Measurements from ENCODE around the gene ZCCHC14.
"Not testable (repeated sequence)": the region's sequence is repeated elsewhere in the genome, so short reads cannot be mapped to it uniquely, and the experiment has no call there.

The ZCCHC14 gene

GRCh38 chr16:87477209-87477981, 15.4 kb downstream of the ZCCHC14 start:
- DNase-seq (ENCODE audit: low read depth), result not testable (repeated sequence)

- no peak for DNase-seq (ENCODE audit: low read depth)
These were observed 18.2 kb downstream of the ZCCHC14 start for GRCh38 chr16:87474566-87474996.

DNA sequence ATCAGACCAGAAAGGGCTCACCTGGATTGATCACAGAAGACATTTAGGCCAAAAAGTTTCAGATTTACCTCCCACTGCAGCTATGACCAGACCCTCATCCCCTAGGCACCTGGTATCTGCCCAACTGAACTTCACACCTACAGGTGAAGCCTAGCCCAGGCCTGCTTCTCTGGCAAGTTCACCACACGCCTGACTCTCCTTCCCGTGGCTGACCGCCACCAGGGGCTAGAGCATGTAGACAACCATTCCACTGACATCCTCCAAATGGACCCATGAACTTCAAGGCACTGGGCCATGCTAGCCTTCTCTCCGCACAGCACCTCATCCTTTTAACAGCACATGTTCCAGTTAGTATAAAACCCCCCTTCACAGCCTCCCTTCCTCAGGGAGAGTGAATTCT, 18.8 kb downstream of the ZCCHC14 start:
- no peak for DNase-seq (ENCODE audit: low read depth)

GRCh38 chr16:87472935-87473334, 19.9 kb downstream of the ZCCHC14 start:
- no peak for DNase-seq (ENCODE audit: low read depth)

DNA sequence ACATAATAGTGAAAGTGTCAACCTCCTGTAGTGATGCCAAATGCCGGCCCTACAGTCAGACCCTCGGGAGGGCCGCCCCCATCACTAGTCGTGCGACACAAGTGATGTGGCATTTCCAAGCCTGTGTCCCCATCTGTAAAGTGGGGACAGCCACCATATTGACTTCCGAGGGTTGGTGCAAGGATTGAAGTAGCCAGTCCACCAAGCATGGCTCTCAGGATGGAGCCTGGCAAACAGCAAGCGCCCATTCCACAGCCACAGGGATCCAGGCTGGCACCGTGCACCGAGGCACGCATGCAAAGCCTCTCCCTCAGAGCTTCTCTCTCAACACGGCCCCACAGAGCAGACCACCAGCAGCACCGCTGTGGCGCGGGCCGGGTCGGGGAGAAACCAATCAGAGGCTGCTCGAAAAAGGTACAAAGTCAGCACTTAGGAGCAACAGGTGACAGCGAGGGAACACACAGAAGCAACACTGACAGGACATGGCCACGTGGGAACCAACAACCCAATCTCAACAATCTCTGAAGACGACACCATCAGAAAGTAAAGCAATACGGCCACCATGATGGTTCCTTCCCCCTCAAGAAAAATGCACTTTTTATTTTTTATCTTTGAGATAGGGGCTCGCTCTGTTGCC, 20.6 kb downstream of the ZCCHC14 start:
- no peak for DNase-seq (ENCODE audit: low read depth)

- no peak for DNase-seq (ENCODE audit: low read depth)
These were observed 21.3 kb downstream of the ZCCHC14 start for GRCh38 chr16:87471278-87472141.

DNA sequence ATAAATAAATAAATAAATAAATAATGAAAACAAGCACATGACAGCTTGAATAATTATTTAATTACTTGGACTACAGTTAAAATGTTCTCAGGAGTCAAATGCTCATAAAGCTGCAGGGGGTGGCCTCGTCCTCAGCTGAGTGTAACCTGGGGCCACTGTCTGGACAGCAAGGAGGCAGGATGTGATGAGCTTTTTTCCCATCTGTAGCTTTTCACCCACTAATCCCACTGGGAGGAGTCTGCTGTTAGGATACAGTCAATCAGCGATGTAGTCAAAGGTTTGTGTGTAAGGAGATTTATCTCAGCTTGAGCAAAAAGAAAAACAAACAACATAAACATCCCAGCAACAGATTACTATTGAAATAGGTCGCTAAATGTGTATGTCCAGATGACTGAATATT, 22.5 kb downstream of the ZCCHC14 start:
- DNase-seq (ENCODE audit: low read depth), result no peak

- DNase-seq (ENCODE audit: low read depth), result no peak
These were observed 23.7 kb downstream of the ZCCHC14 start for GRCh38 chr16:87469169-87469568.

- no peak for DNase-seq (ENCODE audit: low read depth)
These were observed 24.3 kb downstream of the ZCCHC14 start for GRCh38 chr16:87468550-87468949.

DNA sequence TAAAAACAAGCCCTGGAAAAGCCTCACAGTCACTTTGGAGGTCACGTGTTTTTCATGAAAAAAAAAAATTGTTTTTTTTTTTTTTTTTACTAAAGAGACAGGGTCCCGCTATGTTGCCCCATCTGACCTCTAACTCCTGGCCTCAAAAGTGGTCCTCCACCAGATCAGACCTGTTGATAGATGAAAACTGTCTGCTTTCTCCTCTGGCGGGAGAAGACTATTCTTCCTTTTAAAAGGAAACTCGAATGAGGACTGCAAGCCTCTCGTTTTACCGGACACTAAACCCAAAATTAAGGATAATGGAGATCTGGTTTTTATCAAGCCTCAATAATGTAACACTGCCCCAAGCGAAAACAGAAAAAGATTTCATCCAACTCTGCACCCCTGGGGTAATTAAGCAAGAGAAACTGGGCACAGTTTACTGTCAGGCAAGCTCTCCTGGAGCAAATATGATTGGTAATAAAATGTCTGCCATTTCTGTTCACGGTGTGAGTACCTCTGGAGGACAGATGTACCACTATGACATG, 25.8 kb downstream of the ZCCHC14 start:
- DNase-seq (ENCODE audit: low read depth), result no peak

DNA sequence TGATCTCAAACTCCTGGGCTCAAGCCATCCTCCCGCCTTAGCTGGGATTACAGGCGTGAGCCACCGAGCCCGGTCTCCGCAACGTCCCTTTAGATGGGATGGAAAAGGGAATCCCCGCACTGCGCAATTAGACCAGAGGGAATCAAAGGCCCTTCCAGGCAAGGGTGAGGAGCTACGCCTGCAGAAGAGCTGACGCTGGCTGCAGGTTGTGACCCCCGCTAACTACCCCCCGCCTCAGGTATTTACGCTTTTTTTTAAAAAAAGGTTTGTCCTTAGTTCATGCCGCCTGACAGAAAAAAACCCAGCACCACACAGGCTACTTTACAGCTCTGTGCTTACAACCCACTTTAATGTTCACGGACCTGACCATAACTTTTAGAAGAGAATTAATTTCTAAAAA, 26.9 kb downstream of the ZCCHC14 start:
- DNase-seq (ENCODE audit: low read depth), result no peak

DNA sequence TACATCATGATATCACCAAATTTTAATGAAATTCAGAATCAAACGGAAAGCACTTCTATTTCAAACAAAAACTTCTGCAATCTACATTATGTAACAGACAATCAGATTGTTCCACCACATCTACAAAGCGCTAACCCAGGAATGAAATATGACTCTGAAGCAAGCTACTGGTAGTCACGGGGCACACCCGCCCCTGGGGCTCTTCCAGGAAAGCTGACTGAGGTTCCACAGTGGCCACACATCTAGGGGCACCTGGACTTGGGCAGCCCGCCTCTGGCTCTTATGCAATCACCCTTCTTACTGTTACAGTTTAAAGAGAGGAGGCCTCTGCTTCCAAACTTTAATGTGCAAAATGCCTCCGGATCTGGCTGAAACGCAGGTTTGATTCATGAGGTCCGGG, 27.5 kb downstream of the ZCCHC14 start:
- DNase-seq (ENCODE audit: low read depth), result no peak

DNA sequence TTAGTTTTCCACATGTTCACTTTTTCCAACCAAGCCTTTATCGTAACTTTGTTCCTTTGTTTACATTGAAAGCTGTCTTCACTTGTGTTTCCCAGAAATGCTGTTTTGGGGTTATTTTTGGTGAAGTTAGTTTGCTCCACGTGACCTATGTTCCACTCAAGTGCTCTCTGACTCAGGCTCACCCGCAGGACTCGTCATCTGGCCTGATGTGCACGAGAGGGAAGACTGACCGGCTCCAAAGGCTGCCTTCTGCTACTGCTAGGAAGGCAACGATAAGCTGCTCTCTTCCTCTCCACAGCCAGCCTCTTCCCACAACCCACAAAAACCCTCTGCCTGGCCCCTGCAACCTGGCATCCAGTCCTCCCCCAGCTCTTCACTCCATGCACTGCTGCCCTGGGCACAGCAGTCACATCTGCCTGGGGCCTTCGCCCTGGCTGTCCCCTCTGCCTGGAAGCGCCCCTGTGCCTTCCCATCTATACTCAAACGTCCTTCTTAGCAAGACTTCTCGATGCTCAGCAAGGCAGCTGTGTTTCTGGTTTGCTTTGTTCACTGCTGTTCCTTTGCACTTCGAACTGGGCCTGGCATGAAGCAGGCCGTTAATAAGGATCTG, 28.0 kb downstream of the ZCCHC14 start:
- DNase-seq (ENCODE audit: low read depth), result no peak

GRCh38 chr16:87463722-87464690, 28.8 kb downstream of the ZCCHC14 start:
- DNase-seq (ENCODE audit: low read depth), result no peak

DNA sequence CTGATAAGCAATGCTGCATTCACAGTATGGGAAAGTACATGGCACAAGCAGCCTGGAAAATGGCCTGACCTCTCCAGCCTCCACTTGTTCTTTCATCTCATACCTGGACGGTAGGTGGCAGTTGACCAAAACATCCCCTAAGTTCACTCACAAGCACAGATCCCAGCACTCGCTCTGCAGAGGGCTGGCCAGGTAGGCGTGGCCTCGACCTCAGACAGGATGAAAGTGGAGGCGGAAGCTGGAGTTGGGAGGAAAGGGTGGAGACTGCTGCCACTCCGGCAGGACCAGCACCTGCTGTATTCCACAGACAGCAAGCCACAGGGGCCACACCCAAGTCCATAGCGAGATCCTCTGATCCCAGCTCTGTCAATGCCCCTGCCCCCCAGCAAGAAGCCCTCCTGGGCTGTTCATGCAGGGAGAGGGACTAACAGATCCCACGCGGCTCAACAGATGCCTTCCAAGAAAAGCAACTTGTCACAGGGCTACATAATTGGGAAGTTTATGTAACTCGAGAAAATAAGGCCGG, 31.3 kb downstream of the ZCCHC14 start:
- no peak for DNase-seq (ENCODE audit: low read depth)

DNA sequence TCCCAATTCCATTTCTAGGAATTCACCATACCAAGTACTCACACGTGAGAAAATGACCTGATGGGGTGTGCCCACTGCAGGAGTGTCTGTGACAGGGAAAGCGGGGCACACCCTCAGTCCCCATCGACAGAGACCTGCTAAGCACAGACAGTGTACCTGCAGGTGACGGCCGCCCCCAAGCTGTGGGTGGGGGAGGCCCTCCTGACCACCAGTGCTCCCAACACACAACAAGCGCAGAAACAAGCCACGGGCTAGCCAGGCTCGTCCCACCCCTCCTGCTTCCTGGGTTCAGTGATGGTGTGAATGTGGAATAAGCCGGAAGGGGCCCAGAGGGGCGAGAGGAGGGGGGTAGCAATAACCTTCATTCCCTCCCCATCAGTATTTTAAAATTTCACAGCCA, 31.9 kb downstream of the ZCCHC14 start:
- DNase-seq (ENCODE audit: low read depth), result no peak

GRCh38 chr16:87459833-87460232, 33.0 kb downstream of the ZCCHC14 start:
- no peak for DNase-seq (ENCODE audit: low read depth)

DNA sequence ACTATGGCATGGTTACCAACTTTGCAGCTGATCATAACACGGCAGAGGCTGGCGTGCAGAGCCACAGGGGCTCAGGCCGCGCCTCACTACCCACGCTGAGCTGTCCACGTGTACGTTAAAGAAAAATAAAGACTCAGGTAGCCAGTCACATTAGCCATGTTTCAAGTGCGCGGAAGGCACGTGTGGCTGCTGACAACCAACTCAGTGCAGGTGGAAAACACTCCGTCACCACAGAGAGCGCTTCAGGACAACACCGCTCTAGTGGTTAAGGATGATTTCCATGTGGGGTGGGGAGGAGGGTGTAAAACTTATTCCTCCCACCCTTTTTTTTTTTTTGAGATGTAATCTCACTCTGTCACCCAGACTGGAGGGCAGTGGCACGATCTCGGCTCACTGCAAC, 33.8 kb downstream of the ZCCHC14 start:
- no peak for DNase-seq (ENCODE audit: low read depth)

GRCh38 chr16:87458424-87458915, 34.4 kb downstream of the ZCCHC14 start:
- DNase-seq (ENCODE audit: low read depth), result no peak

GRCh38 chr16:87457709-87458423, 35.0 kb downstream of the ZCCHC14 start:
- no peak for DNase-seq (ENCODE audit: low read depth)

Measured in activated T-cell treated with anti-CD3 and anti-CD28 coated beads for 1 hour (primary cell).